ENCODE data around the gene C7orf57. TPM values are rescaled to one million over a fixed set of nuclear protein-coding genes. Genes with fewer than 3 reads are reported as not detected.
"Not testable (repeated sequence)": the region's sequence is repeated elsewhere in the genome, so short reads cannot be mapped to it uniquely, and the experiment has no call there.

The C7orf57 gene
- polyA plus RNA-seq, 1 of the 3 experiments (the other 2 are of a cell fraction), result 0.41 TPM

DNA sequence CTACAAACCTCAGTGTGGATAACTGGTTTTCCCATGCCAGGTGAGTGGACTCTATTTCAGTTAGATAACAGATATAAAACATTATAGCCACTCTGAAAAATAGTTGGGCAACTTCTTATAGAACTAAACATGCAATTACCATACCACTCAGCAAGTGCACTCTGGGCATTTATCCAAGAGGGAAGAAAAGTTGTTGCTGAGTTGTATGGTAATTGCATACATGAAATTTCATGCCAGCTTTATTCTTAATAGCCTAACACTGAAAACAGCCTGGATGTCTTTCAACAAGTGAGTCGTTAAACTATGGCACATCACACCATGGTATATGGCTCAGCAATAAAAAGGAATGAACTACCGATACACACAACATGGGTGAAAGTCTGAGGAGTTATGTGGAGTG is 43.1 kb downstream of the C7orf57 start:
- Histone ChIP-seq H2AFZ (ENCODE audit: low read depth) (no peak overlapping the region), H4K20me1 (ENCODE audit: insufficient read depth) (no peaks in the 10 kb centered on the region), H3K9me2 (no peaks in the 10 kb centered on the region), H3K4me1 (ENCODE audit: control insufficient read depth in 1 of 2, insufficient read depth in 2 of 2, low read depth in 1 of 2, low read length in 1 of 2) (no peaks in the 10 kb centered on the region), H3K9me3 (no peaks in the 10 kb centered on the region), H3K9ac (no peak overlapping the region), H3K36me3 (replicated peaks in 1 of 2; ENCODE audit: control insufficient read depth in 1 of 2, insufficient read depth in 2 of 2, low read length in 1 of 2) (no peaks in the 10 kb centered on the region), H3F3A (replicated peaks; ENCODE audit: insufficient read depth) (no peaks in the 10 kb centered on the region), H3K4me2 (no peak overlapping the region), H3K27me3 (ENCODE audit: insufficient read depth) (no peaks in the 10 kb centered on the region), H3K27ac (ENCODE audit: low read depth in 2 of 2, low read length in 1 of 2) (no peak overlapping the region), H3K4me3 (ENCODE audit: low read depth in 2 of 2, low read length in 1 of 2) (no peak overlapping the region; a peak in 1 of 4 replicates), H3K79me2 (ENCODE audit: insufficient read depth) (no peaks in the 10 kb centered on the region)
- WGBS (ENCODE audit: low lambda C conversion rate), result 65% methylated on average over 2 of the region's 2 CpGs
- POLR2A ChIA-PET, result no interaction called here
- TF ChIP-seq FOXJ3 (CRISPR knock-in tag; IDR thresholded peaks at IDR 0.05) (no peak), NFIC (IDR thresholded peaks at IDR 0.05; ENCODE audit: borderline replicate concordance) (no peak), RFX5 (IDR thresholded peaks at IDR 0.05; ENCODE audit: low read length) (no peak), TEAD4 (IDR thresholded peaks at IDR 0.05; ENCODE audit: borderline replicate concordance, insufficient read depth) (no peak), MEF2A (IDR thresholded peaks at IDR 0.05; ENCODE audit: borderline replicate concordance, low read depth) (no peak), RXRA (IDR thresholded peaks at IDR 0.05; ENCODE audit: borderline replicate concordance, low read depth) (no peak), ZBTB33 (IDR thresholded peaks at IDR 0.05; ENCODE audit: borderline replicate concordance, low read depth) (no peak), TCF12 (IDR thresholded peaks at IDR 0.05) (no peak), POLR2AphosphoS5 (IDR thresholded peaks at IDR 0.05; ENCODE audit: low read depth, low read length) (no peak), TAF1 (IDR thresholded peaks at IDR 0.05; ENCODE audit: borderline replicate concordance, low read depth, low read length) (no peak), YY1 (IDR thresholded peaks at IDR 0.05; ENCODE audit: low read depth) (no peak), PBX3 (IDR thresholded peaks at IDR 0.05) (no peak)
- no peak for DNase-seq
- CTCF ChIA-PET, result interaction anchor here (2.6 kb wide), 1 partner anchor 134 kb away, joined by 9 read pairs; no protein-coding TSS in a partner anchor

- H3K9ac ChIP-seq; H3K27ac ChIP-seq (ENCODE audit: low read depth in 2 of 2, low read length in 1 of 2); H3K27me3 ChIP-seq (ENCODE audit: insufficient read depth); H3K9me3 ChIP-seq; H3K79me2 ChIP-seq (ENCODE audit: insufficient read depth); POLR2A ChIA-PET; H4K20me1 ChIP-seq (ENCODE audit: insufficient read depth); DNase-seq; H3K4me3 ChIP-seq (ENCODE audit: low read depth in 2 of 2, low read length in 1 of 2); H2AFZ ChIP-seq (ENCODE audit: low read depth); H3K36me3 ChIP-seq (replicated peaks in 1 of 2; ENCODE audit: control insufficient read depth in 1 of 2, insufficient read depth in 2 of 2, low read length in 1 of 2); H3K9me2 ChIP-seq; H3K4me2 ChIP-seq: not testable (repeated sequence)
- Histone ChIP-seq H3F3A (replicated peaks; ENCODE audit: insufficient read depth) (peaks cover 24% of the 10 kb centered on the region), H3K4me1 (ENCODE audit: control insufficient read depth in 1 of 2, insufficient read depth in 2 of 2, low read depth in 1 of 2, low read length in 1 of 2) (peaks cover 8 to 28% of the 10 kb centered on the region in 2 experiments)
- CTCF ChIA-PET, result interaction anchor here (0.9 to 2.7 kb wide), 3 partner anchors 17 to 137 kb away, joined by 3 to 9 read pairs (median 4); no protein-coding TSS in a partner anchor
These were observed 47.0 kb downstream of the C7orf57 start for GRCh38 chr7:48082378-48082777.
